Endothelial cell of umbilical vein (primary cell): ENCODE results near the gene UBASH3B. TPM values are rescaled to one million over a fixed set of nuclear protein-coding genes. Genes with fewer than 3 reads are reported as not detected.

Experiments
- BruUV-seq: library from RNA; stranded (reverse); fragments of 400-500 nt; replicated peaks from 2 replicates; lab custom pipeline; 2021; lab: Mats Ljungman, UMichigan
- CTCF ChIA-PET: fragments of 300-600, 350-600 bp; sonication (Branson Sonifier 250); formaldehyde crosslinking; loops from one replicate; lab custom pipeline; 2021; ENCODE audit warnings: antibody characterized with exemption, inconsistent platforms; lab: Charles Lee
- POLR2A ChIA-PET: fragments of 300-600, 350-600 bp; sonication (Branson Sonifier 250); formaldehyde crosslinking; loops from one replicate; lab custom pipeline; 2021; ENCODE audit warnings: antibody characterized with exemption, inconsistent platforms; lab: Charles Lee
- DNase-seq: peaks from one replicate; pipeline ENCODE4 v3.0.0-alpha.2; 2011; ENCODE audit warnings: low read depth, low spot score
- FAIRE-seq: peaks from 2 replicates; lab custom pipeline; 2011; peaks lifted over from hg19 to GRCh38; lab: Jason Lieb, UNC
- H2AFZ ChIP-seq: 2 replicates; pipeline ENCODE4 v1.6.0; 2012; ENCODE audit warnings: low read depth, low read length, control low read depth, inconsistent platforms
- H3K27ac ChIP-seq: 2 replicates; pipeline ENCODE4 v1.5.1; 2011; ENCODE audit warnings: low read depth, mild to moderate bottlenecking, control low read depth, low read length, moderate library complexity; ENCODE audit not compliant: insufficient read depth
- H3K27me3 ChIP-seq, 2 experiments: 2 replicates each; pipeline versions ENCODE4 v1.6.0 to v1.6.1; 2011; ENCODE audit warnings: low read length in 2 of 2, mixed read lengths in 1 of 2; ENCODE audit not compliant: control insufficient read depth in 2 of 2, insufficient read depth in 2 of 2
- H3K36me3 ChIP-seq, 2 experiments: 2 replicates in 1 of 2; 3 replicates in 1 of 2; pipeline ENCODE4 v1.5.1; 2011; ENCODE audit warnings: low read length in 2 of 2, mild to moderate bottlenecking in 1 of 2, moderate library complexity in 1 of 2; ENCODE audit not compliant: control insufficient read depth in 2 of 2, insufficient read depth in 2 of 2; ENCODE audit errors: extremely low read depth in 1 of 2
- H3K4me1 ChIP-seq: 3 replicates; pipeline ENCODE4 v1.5.1; 2011; ENCODE audit warnings: mild to moderate bottlenecking, low read length; ENCODE audit not compliant: control insufficient read depth, insufficient read depth; ENCODE audit errors: extremely low read depth
- H3K4me2 ChIP-seq: 2 replicates; pipeline ENCODE4 v1.6.1; 2011; ENCODE audit warnings: low read length, control low read depth, mixed read lengths; ENCODE audit not compliant: insufficient read depth
- H3K4me3 ChIP-seq, 3 experiments: fragments of 200-600 bp in 1 of 3; sonication (generic), shearing (Covaris generic) in 1 of 3; replicated peaks in 1 of 3; 2 replicates each; pipeline ENCODE4 v1.5.1; 2011 to 2016; ENCODE audit warnings: control low read depth in 3 of 3, low read length in 3 of 3, mild to moderate bottlenecking in 2 of 3, inconsistent platforms in 1 of 3, low read depth in 1 of 3, moderate library complexity in 1 of 3; ENCODE audit not compliant: insufficient read depth in 1 of 3
- H3K79me2 ChIP-seq: 2 replicates; pipeline ENCODE4 v1.6.0; 2012; ENCODE audit warnings: low read length, inconsistent platforms; ENCODE audit not compliant: control insufficient read depth, insufficient read depth
- H3K9ac ChIP-seq: replicated peaks from 2 replicates; pipeline ENCODE3; 2011; ENCODE audit warnings: low read length, control low read depth; ENCODE audit not compliant: insufficient read depth; ENCODE audit errors: extremely low read depth
- H3K9me1 ChIP-seq: replicated peaks from 3 replicates; pipeline ENCODE4 v1.6.0; 2011; ENCODE audit warnings: mild to moderate bottlenecking, low read length; ENCODE audit not compliant: control insufficient read depth, insufficient read depth; ENCODE audit errors: extremely low read depth
- H3K9me3 ChIP-seq: replicated peaks from 2 replicates; pipeline ENCODE4 v1.5.1; 2012; ENCODE audit warnings: low read length, inconsistent platforms; ENCODE audit not compliant: control insufficient read depth, insufficient read depth
- H4K20me1 ChIP-seq: replicated peaks from 2 replicates; pipeline ENCODE3; 2011; ENCODE audit warnings: mild to moderate bottlenecking, low read length; ENCODE audit not compliant: control insufficient read depth, insufficient read depth; ENCODE audit errors: extremely low read depth
- EZH2 ChIP-seq: IDR thresholded peaks from 2 replicates; pipeline ENCODE4 v1.6.1; 2012; ENCODE audit warnings: borderline replicate concordance, low read depth, mild to moderate bottlenecking, moderate library complexity, low read length, inconsistent platforms; ENCODE audit not compliant: severe bottlenecking
- FOS ChIP-seq: IDR thresholded peaks from 2 replicates; pipeline ENCODE4 v1.6.1; 2011; ENCODE audit warnings: mild to moderate bottlenecking, low read length, moderate library complexity, borderline replicate concordance; ENCODE audit not compliant: insufficient read depth
- GATA2 ChIP-seq: IDR thresholded peaks from 2 replicates; pipeline ENCODE4 v1.7.0; 2011; ENCODE audit warnings: low read depth, mild to moderate bottlenecking, moderate library complexity, mixed read lengths, low read length; ENCODE audit not compliant: insufficient read length, insufficient read depth
- JUN ChIP-seq: IDR thresholded peaks from 2 replicates; pipeline ENCODE4 v1.6.1; 2011; ENCODE audit warnings: borderline replicate concordance, low read depth; ENCODE audit not compliant: insufficient read length, insufficient read depth
- POLR2A ChIP-seq: IDR thresholded peaks from 2 replicates; pipeline ENCODE4 v1.6.1; 2012; ENCODE audit warnings: low read depth, mild to moderate bottlenecking, control low read depth, low read length
- dilution Hi-C: fragments of 300-500 bp; cut with MboI; formaldehyde crosslinking; loops from one replicate; pipeline ENCODE4 v1.15.0; 2019; ENCODE audit warnings: low sequenced_read_pairs; ENCODE audit not compliant: extremely low pct_ligation_motif_present
- intact Hi-C: fragments of 100-400 bp; cut with micrococcal nuclease; formaldehyde crosslinking; loops from one replicate; pipeline ENCODE4 v1.10.0; 2022
- polyA plus RNA-seq, 4 experiments: library from polyadenylated mRNA; depleted of rRNA in 3 of 4; stranded (reverse) in 3 of 4; unstranded in 1 of 4; fragments of >200 nt; gene quantifications; 2 replicates each; pipeline versions ENCODE4 v1.2.1 to v1.2.3, GENCODE V29; 2011 to 2012; ENCODE audit warnings: missing spikeins in 1 of 4
- total RNA-seq: library from RNA; stranded (reverse); gene quantifications from 2 replicates; pipeline ENCODE4 v1.2.3, GENCODE V29; 2021
- TF ChIP-seq, protein P1 (sequence below), 2 donors: IDR thresholded peaks; 1 replicate in 1 of 2; 2 replicates in 1 of 2; pipeline ENCODE4 v1.5.1; 2011; ENCODE audit warnings: low read length in 2 of 2, mild to moderate bottlenecking in 2 of 2, moderate library complexity in 2 of 2, control low read depth in 1 of 2, inconsistent platforms in 1 of 2, low read depth in 1 of 2; ENCODE audit not compliant: insufficient read depth in 1 of 2; ENCODE audit errors: extremely low read depth in 1 of 2

UBASH3B gene
- total and polyA plus RNA-seq, 2 donors (not counting 3 experiments of a cell fraction or from before 2014, with no cell fraction given) = 23.7 to 38.1 TPM

DNA sequence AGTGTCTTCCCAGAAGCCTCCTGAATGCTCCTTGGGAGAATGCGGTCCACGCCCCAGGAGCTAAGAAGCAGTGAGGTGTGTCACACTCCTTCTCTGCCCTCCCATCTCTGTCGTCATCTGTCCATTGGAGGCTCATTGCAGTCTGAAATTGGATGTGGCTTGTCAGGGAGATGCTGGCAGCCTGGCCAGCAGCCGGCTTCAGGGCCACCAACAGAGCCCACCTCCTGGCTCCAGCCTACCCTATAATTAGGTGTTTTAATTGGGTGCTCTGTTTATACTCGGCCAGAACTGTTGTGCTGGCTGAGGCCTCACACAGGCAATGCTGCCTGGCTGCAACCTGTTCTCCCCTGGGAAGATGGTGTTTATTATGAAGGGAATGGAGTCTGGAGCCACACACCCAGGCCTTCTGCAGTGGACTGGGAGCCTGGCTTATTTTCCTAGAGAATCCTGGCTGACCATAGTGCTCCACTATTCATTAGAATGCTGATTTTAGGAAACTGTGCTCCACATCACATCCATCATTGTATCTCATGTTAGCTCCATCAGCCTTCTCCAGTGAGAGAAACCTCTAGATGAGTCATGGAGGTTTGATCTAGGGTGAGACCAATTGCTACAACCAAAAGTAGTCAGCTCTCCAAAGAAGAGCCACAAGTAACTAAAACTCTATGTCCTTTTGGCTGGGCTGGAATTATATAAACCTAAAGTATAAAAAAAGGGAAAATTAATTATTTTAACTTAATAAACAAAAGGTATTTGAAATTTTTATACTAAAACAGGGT lies 96.0 kb downstream of the UBASH3B start:
- Histone ChIP-seq H3K9me3 (no peaks in the 10 kb centered on the region), H2AFZ (no peak overlapping the region), H3K27ac (no peak overlapping the region), H3K27me3 (no peaks in the 10 kb centered on the region), H3K79me2 (peaks cover 3% of the 10 kb centered on the region), H3K4me1 (peaks cover 31% of the 10 kb centered on the region), H4K20me1 (no peaks in the 10 kb centered on the region), H3K4me2 (no peak overlapping the region), H3K9me1 (no peaks in the 10 kb centered on the region), H3K9ac (no peak overlapping the region), H3K36me3 (no peaks in the 10 kb centered on the region), H3K4me3 (no peak overlapping the region)
- no peak for FAIRE-seq
- TF ChIP-seq FOS = no peak
- TF ChIP-seq, protein P1, sequence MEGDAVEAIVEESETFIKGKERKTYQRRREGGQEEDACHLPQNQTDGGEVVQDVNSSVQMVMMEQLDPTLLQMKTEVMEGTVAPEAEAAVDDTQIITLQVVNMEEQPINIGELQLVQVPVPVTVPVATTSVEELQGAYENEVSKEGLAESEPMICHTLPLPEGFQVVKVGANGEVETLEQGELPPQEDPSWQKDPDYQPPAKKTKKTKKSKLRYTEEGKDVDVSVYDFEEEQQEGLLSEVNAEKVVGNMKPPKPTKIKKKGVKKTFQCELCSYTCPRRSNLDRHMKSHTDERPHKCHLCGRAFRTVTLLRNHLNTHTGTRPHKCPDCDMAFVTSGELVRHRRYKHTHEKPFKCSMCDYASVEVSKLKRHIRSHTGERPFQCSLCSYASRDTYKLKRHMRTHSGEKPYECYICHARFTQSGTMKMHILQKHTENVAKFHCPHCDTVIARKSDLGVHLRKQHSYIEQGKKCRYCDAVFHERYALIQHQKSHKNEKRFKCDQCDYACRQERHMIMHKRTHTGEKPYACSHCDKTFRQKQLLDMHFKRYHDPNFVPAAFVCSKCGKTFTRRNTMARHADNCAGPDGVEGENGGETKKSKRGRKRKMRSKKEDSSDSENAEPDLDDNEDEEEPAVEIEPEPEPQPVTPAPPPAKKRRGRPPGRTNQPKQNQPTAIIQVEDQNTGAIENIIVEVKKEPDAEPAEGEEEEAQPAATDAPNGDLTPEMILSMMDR (IDR thresholded peaks at IDR 0.05; ENCODE audit: extremely low read depth in 1 of 2, insufficient read depth in 1 of 2, low read depth in 1 of 2, low read length in 2 of 2) = no peak
- TF ChIP-seq POLR2A = no peak
- TF ChIP-seq GATA2 = no peak
- TF ChIP-seq JUN = no peak
- TF ChIP-seq EZH2 = no peak
- ChIA-PET POLR2A (no interaction called here), CTCF (interaction anchor here (1.1 kb wide), 1 partner anchor 29 kb away, joined by 3 read pairs; no protein-coding TSS in a partner anchor)
- intact Hi-C loops = no loop called here
- DNase-seq = no peak
- dilution Hi-C loops = no loop called here
- no TSS peak for BruUV-seq
